ENCODE data around the gene ORAI2.
"Not testable (repeated sequence)": the region's sequence is repeated elsewhere in the genome, so short reads cannot be mapped to it uniquely, and the experiment has no call there.

ORAI2 gene

GRCh38 chr7:102407910-102408309, 25.5 kb upstream of the ORAI2 start:
- H3K4me3 ChIP-seq (ENCODE audit: low read length) = no peak overlapping the region
- DNase-seq (ENCODE audit: low read depth) = no peak
- TF ChIP-seq, protein P1, sequence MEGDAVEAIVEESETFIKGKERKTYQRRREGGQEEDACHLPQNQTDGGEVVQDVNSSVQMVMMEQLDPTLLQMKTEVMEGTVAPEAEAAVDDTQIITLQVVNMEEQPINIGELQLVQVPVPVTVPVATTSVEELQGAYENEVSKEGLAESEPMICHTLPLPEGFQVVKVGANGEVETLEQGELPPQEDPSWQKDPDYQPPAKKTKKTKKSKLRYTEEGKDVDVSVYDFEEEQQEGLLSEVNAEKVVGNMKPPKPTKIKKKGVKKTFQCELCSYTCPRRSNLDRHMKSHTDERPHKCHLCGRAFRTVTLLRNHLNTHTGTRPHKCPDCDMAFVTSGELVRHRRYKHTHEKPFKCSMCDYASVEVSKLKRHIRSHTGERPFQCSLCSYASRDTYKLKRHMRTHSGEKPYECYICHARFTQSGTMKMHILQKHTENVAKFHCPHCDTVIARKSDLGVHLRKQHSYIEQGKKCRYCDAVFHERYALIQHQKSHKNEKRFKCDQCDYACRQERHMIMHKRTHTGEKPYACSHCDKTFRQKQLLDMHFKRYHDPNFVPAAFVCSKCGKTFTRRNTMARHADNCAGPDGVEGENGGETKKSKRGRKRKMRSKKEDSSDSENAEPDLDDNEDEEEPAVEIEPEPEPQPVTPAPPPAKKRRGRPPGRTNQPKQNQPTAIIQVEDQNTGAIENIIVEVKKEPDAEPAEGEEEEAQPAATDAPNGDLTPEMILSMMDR (conservative IDR thresholded peaks at IDR 0.05; ENCODE audit: low read length) = no peak

GRCh38 chr7:102408530-102408929, 24.8 kb upstream of the ORAI2 start:
- not testable (repeated sequence) for DNase-seq (ENCODE audit: low read depth); H3K4me3 ChIP-seq (ENCODE audit: low read length)

DNA sequence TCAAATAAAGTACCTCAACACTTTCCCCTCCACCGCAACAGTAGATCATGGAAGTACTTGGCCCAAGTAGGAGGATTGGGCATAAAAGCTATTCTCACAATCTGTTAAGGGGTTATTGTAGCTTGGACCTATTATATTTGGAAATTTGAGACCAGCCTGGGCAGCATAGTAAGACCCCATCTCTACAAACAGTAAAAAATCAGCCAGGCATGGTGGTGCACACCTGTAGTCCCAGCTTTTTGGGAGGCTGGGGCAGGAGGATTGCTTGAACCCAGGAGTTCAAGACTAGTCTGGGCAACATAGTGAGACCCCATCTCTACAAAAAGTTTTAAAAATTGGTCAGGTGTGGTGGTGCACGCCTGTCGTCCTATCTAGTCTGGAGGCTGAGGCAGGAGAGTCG, 24.0 kb upstream of the ORAI2 start:
- TF ChIP-seq, protein P1 (conservative IDR thresholded peaks at IDR 0.05; ENCODE audit: low read length) = no peak
- H3K4me3 ChIP-seq (ENCODE audit: low read length) = no peak overlapping the region
- DNase-seq (ENCODE audit: low read depth) = no peak

GRCh38 chr7:102410123-102410522, 23.3 kb upstream of the ORAI2 start:
- TF ChIP-seq, protein P1 (conservative IDR thresholded peaks at IDR 0.05; ENCODE audit: low read length) = no peak
- H3K4me3 ChIP-seq (ENCODE audit: low read length) = no peak overlapping the region
- no peak for DNase-seq (ENCODE audit: low read depth)

DNA sequence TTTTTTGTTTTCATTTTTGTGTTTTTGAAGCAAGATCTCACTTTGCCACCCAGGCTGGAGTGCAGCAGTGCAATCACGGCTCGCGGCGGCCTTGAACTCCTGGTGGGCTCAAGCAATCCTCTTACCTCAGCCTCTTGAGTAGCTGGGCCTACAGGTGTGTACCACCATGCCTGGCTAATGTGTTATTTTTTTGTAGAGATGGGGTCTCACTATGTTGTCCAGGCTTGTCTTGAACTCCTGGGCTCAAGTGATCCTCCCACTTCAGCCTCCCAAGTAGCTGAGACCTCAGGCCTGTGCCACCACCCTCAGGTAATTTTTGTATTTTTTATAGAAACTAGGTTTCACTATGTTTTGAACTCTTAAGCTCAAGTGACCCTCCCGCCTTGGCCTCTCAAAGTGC, 22.5 kb upstream of the ORAI2 start:
- no peak overlapping the region for H3K4me3 ChIP-seq (ENCODE audit: low read length)
- TF ChIP-seq, protein P1 (conservative IDR thresholded peaks at IDR 0.05; ENCODE audit: low read length) = no peak
- DNase-seq (ENCODE audit: low read depth) = no peak

DNA sequence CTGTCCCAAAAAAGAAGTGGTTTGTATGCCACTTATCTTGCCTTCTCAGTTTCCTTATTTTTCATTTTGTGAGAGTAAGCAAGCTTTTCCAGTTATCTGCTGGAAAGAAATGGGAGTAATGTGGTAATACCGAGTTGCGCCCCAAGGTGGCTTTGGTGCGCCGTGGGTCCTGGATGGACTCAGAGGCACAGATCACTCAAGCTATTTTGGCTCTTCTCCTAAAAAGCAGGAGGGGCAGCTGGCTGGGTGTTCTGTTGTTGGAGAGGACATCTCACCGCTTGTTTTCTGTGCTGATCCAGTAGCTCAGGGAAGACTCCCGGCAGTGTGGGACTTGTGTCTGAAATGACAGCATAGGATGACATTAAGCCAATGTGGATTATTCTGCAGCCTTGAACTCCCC, 20.8 kb upstream of the ORAI2 start:
- DNase-seq (ENCODE audit: low read depth) = peak; percentile 25
- TF ChIP-seq, protein P1 (conservative IDR thresholded peaks at IDR 0.05; ENCODE audit: low read length) = peak; percentile 47

DNA sequence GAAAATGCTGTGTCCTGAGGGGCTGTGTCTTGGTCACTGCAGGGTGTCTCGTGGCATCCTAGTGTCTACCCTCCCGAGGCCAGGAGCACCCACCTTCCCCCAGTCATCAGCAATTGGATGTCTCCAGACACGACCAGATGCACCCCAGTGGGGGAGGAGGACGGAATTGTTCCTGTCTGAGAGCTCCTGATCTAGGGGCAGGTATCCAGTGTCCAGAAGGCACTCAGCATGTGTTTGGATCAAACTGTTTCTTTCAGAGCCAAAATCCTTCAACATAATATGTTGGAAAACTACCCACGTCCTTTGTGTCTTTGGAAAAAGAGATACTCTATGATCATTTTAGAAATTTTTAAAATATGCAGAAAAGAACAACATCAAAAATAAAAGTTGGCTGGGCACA, 20.3 kb upstream of the ORAI2 start:
- TF ChIP-seq, protein P1 (conservative IDR thresholded peaks at IDR 0.05; ENCODE audit: low read length) = no peak
- DNase-seq (ENCODE audit: low read depth) = no peak
- H3K4me3 ChIP-seq (ENCODE audit: low read length) = no peak overlapping the region

More for the DNA sequence above, 20.8 kb upstream of the ORAI2 start:
- no peak overlapping the region for H3K4me3 ChIP-seq (ENCODE audit: low read length)

- DNase-seq (ENCODE audit: low read depth) = no peak
- no peak overlapping the region for H3K4me3 ChIP-seq (ENCODE audit: low read length)
- TF ChIP-seq, protein P1 (conservative IDR thresholded peaks at IDR 0.05; ENCODE audit: low read length) = no peak
Measured at GRCh38 chr7:102413611-102414010, 19.8 kb upstream of the ORAI2 start.

Data from AG10803 (cell line).